ENCODE data around the gene EPRS1.
"Not testable (repeated sequence)": the region's sequence is repeated elsewhere in the genome, so short reads cannot be mapped to it uniquely, and the experiment has no call there.

Gene EPRS1

GRCh38 chr1:220046052-220046930 is at the start of gene EPRS1:
EPRS1 (minus strand) TSS chr1:220046505; CDS start chr1:220046388, 117 bp downstream.
- DNase-seq, result peak; percentile 94

GRCh38 chr1:220094016-220094911 is 48.0 kb upstream of the EPRS1 start, which contains the start of gene IARS2:
IARS2 (plus strand) TSS chr1:220094132; CDS start chr1:220094217, 85 bp downstream.
- DNase-seq, result peak; percentile 89

DNA sequence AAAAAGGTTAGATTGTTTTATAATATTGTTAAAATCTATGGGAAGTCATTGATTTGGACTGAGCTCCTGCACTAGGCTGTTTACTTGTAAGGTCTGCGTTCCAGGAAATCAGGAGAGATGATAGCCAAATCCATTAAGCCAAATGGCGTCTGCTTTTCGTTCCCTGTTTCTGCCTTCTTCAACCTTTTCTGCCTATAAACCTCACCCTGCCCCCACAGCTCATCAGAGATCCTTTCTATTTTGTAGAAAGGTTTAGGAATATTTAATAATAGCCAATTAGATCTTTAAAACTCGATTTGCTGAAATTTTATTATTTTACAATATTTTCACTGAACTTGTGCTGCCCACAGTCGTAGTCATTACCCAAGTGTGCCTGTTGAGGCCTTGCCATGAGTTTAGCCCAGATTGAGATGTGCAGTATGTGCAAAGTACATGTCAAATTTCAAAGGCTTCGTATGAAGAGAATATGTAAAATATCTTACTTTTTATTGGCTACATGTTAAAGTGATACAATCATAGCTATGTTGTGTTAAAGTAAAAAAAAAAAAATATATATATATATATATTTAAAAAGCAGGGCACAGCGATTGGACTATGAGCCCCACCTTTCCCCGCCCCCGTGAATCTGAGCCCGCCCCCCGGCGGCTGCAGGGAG is 47.2 kb upstream of the EPRS1 start:
- DNase-seq, result no peak

DNA sequence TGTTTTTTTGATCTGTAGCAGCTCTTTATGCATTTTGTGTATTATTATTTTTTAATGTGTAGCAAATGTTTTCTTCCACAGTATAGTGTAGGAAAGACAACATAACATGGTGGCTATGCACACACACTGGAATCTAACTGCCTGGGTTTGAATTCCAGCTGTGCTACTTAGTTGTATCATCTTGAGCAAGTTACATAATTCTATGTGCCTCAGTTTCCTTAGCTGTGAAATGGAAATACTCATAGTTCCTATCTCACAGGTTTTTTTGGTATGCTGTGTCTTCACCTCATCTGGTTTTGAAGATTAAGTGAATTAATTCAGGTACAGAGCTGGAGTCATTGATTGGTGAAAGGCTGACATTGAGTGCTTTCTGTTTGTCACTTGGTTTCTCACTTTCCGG is 46.4 kb upstream of the EPRS1 start:
- DNase-seq, result no peak

DNA sequence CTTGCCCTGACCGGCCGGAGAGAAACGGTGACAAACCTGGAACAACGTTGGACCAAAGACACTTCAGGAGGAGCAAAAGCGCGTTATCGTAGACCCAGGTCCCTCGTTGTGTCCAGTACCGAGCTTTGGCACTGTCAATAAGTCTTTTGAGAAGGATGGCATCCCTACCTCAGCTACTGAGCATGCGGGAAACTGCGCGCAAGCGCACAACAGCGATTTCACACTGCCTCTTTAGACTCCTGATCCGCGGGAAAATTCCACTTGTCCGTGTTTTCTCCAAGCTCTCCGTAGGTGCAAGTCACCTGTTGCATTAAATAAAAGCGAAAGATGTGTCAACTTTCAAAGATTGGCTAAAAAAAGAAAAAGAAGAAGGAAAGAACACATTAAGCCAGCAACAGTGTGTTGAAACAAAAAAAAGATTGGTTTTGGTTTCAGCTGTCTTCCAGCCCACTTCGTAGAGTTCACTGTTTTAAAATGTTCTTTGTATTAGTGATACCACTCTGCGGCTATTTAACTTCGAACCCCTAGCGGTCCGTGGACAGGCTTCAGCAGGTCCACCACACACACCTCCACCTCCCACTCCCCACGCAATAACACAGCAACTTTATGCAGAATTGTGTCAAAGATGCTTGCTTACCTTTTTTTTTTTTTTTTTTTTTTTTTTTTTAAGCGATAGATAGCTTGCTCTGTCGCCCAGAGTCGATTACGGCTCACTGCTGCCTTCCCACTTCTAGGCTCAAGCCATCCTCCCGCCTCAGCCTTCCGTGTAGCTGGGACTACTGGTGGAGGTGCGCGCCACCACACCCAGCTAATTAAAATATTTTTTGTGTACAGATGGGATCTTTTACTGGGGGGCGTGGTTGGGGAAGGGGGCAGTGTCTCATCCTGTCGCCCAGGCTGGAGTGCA is 43.6 kb upstream of the EPRS1 start, which contains the start of gene BPNT1:
BPNT1 (minus strand) TSS at position 139 of the 907 bp plus-strand sequence. CDS start 9,942 bp downstream, outside the sequence.
- peak; percentile 90 for DNase-seq

DNA sequence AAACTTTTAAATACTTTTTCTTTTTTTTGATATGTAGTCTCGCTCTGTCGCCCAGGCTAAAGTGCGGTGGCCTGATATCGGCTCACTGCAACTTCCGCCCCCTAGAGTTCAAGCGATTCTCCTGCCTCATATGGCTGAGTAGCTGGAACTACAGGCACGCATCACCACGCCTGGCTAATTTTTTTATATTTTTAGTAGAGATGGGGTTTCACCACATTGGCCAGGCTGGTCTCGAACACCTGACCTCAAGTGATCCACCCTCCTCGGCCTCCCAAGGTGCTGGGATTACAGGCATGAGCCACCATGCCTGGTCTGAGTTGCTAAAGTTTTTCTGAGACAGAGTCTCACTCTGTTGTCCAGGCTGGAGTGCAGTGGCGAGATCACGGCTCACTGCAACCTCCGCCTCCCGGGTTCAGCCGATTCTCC is 40.0 kb upstream of the EPRS1 start:
- not testable (repeated sequence) for DNase-seq

DNA sequence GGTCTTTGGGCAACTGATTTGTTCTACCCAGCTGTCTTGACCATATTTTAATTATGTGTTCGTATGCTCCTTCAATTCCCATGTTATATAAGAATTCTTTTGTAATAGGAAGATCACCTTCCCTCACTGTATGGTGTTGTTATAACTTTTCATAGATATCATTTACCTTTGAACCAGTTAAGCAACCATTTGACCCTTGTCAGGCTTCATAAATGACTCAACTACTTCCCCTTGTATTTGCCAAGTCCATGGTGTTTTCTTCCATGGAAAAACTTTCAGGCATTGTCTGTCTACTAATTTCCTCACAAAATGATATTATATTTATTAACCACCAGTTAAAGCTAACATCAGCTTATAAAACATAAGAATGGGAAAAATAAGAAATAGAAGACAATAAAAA is 38.2 kb upstream of the EPRS1 start:
- DNase-seq, result no peak

DNA sequence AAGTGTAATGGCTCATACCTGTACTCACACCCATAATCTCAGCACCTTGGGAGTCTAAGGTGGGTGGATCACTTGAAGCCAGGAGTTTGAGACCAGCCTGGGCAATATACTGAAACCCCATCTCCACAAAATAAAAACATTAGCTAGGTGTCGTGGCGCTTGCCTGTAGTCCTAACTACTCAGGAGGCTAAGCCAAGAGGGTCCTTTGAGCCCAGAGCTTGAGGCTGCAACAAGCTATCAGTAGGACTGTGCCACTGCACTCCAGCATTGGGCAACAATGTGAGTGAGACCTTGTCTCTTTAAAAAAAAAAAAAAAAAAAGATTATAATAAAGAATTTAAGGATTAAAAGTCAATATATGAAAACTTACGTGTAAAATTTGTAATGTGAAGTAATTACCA is 31.6 kb upstream of the EPRS1 start:
- DNase-seq, result no peak

DNA sequence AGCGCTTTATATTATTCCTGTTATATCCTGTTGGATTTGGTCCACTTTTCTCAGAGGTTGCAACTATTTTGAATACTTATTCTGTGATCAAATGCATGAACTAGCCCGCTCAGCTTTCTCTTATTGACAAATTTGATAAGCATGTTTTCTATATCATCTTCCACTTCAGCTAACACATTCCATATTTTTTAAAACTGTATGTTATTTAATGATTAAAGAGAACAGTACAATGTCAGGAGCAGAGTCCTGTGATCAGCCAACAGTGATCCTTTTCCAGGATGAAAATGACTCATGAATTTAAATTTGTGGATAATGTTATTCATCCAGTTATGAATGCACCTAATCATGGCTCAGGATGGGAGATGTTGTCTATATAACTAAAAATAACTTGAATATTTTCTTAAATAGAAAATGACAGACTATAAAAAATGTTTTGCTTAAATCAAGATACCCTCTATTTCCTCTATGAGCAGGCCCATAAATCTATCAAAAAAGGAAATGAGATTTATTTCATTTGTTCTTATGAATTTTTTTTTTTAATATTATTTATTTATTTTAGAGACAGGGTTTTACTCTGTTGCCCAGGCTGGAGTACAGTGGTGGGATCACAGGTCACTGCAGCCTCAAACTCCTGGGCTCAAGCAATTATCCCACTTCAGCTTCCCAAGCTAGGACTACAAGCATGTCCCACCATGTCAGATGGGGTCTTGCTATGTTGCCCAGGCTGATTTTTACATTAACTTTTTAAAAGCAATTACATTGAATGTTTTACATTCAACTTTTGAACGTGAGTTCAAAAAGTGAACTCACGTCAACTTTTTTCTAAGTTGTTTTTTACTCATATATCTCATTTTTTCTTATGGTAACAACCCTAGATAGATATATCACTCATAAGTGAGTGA is 30.8 kb upstream of the EPRS1 start:
- no peak for DNase-seq

- no peak for DNase-seq
Observed at GRCh38 chr1:220067269-220068204, 21.2 kb upstream of the EPRS1 start.

GRCh38 chr1:220062629-220063028 is 16.3 kb upstream of the EPRS1 start:
- DNase-seq, result no peak

DNA sequence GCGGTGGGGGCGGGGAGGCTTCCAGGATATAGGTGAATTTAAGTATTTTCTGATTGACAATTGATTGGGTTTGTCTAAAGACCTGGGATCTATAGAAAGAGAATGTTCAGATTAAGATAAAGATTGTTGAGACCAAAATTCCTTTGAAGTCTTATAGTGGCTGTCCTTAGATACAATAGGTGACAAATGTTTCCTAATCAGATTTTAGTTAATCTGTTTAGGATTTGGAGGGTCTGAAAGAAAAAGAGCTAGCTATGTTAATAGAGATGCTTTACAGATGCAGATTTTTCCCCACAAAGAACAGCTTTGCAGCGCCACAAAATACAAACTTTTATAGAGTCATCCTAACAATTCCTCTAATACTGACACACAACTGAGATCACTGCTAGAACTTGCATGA is 14.6 kb upstream of the EPRS1 start:
- DNase-seq, result no peak

DNA sequence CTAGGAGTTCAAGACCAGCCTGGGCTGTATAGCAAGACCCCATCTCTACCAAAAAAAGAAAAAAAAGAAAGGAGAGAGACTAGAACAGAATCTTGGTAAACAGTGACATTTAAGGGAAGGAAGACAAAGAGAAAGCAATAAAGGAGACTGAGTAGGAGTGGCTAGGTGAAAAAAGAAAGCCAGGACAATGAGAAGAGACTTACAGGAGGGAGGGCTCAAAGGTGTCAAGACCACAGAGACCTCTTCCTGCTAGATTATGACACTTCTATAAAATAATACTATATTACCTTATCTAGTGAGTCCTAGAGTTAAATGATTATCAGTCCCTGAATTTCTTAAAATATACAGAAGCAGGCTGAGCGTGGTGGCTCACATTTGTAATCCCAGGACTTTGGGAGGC is 10.1 kb upstream of the EPRS1 start:
- no peak for DNase-seq

DNA sequence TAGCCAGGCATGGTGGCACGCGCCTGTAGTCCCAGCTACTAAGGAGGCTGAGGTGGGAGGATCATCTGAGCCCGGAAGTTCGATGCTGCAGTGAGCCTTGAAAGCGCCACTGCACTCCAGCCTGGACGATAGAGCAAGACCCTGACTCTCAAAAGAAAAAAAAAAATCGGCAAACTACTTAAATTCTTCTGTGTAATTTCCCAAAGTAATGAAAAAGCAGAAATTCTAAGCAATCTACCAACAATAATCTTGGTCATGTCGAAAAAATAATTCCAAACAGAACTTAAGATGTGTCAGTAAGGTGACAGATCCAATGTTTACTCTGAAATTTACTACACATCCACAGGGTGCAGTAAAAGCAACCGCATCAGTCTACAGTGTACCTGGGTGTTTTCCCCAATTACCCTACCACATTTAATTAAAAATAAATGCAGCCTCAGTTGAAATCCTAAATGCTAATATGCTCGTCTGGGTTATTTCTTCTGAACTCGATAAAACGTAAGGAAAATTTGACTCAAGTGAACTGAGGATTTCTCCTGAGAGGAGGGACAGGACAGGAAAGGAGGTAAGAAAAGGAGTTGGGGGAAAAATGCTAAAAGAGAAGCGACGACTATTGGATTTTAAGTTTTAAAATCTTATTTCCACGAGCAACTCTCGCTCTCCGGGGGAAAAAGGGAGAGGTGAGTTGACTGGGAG is 801 bp downstream of the EPRS1 start:
- no peak for DNase-seq

DNA sequence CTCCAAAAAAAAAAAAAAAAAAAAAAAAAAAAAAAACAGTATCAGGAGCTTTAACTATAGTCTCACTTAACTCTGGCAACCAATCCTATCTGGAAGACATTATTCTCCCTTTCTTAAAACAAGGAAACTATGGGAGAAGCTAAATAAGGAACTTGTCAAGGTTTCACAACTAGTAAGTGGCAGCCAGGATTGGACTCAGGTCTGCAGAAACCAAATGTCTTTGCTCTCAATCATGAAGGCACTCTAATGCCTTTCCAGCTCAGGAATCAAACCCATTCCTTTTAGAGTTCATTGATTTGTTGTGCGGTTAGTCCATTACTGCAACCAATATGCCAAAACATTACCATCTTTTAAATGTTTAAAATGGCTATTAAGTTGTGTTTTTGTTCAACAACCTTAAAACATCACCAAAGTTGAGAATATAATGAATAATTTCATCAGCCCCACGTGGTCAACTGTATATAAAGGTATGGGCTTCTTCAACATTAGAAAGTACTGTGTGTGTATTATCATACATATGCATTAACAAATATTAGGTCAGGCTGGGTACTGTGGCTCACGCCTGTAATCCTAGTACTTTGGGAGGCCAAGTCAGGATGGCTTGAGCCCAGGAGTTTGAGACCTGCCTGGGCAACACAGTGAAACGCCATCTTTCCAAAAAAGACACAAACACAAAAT is 1.5 kb downstream of the EPRS1 start:
- DNase-seq, result no peak

DNA sequence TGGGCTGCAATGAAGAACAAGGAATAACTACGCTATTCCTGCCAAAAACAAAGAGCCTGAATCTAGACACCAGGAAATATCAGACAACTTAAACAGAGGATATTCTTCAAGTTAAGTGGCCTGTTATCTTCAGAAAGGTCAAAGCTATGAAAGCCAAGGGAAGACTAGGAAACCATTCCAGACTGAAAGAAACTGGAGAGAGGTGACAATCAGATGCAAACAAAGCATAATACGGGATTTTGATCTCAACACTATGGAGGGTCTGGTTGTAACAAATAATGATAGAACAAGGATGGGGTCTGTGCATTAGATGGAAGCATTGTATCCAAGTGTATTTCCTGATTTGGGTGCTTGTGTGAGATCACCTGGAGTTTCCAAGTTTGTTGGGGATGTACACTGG is 2.7 kb downstream of the EPRS1 start:
- DNase-seq, result no peak

DNA sequence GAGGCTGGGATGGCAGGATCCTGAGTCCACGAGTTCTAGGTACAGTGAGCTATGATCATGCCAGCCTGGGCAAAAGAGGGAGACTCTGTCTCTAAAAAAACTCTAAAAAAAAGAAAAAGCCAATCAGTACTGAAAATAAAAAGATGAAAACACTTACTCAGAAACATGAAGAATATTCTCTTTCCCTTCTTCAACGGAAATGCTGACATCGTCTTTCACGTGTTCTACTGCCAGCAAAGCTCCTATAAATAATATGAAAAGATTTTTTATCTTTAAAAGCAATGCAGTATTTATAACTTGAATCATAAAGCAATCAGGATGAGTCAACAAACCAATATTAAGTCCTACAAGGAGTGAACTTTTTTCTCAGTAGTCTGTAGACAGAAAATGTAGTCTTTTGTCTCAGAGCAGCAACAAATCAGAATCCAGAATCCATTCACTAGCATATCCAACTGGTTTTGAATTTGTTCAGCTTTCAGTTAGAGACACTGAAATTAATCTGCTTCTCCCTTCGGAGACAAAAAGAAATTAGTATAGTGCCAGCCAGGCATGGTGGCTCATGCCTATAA is 6.2 kb downstream of the EPRS1 start:
- no peak for DNase-seq

DNA sequence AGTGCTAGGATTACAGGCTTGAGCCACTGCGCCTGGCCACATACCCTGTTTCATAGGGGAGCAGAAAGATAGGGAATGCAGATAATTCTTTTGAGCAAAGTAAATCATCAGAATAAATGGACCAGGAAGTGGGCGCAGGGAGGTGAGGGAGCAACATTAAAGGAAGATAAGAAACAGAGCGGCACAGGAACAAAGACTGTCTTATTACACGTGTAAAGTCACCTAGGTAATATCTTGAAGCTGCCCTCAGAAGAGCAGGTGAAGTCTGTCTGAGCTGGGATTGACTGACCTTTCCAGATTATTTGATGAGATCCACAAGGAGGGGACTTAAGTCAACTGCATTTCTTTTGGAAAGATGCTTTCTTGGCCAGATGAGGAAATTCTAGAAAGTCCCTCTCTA is 7.7 kb downstream of the EPRS1 start:
- DNase-seq, result no peak
